Fibroblast of villous mesenchyme (primary cell): Measurements from ENCODE around the gene RNF44. TPM values are rescaled to one million over a fixed set of nuclear protein-coding genes. Genes with fewer than 3 reads are reported as not detected.

Experiments used
- DNase-seq: peaks from one replicate; pipeline ENCODE4 v3.0.0-alpha.2; 2010; ENCODE audit warnings: low read depth
- H3K4me3 ChIP-seq: 2 replicates; pipeline ENCODE4 v1.5.1; 2011; ENCODE audit warnings: low read depth, mild to moderate bottlenecking, low read length
- total RNA-seq: library from RNA; depleted of rRNA; stranded (reverse); fragments of >200 nt; gene quantifications from 2 replicates; pipeline ENCODE4 v1.2.3, GENCODE V29; 2012
- TF ChIP-seq, protein P1 (sequence below): IDR thresholded peaks from 2 replicates; pipeline ENCODE4 v1.5.1; 2012; ENCODE audit warnings: low read depth, mild to moderate bottlenecking, low read length; ENCODE audit not compliant: insufficient read depth

RNF44 gene
- total RNA-seq, 1 donor = 4.3 TPM

- H3K4me3 ChIP-seq = no peak overlapping the region
- no peak for DNase-seq
- TF ChIP-seq, protein P1, sequence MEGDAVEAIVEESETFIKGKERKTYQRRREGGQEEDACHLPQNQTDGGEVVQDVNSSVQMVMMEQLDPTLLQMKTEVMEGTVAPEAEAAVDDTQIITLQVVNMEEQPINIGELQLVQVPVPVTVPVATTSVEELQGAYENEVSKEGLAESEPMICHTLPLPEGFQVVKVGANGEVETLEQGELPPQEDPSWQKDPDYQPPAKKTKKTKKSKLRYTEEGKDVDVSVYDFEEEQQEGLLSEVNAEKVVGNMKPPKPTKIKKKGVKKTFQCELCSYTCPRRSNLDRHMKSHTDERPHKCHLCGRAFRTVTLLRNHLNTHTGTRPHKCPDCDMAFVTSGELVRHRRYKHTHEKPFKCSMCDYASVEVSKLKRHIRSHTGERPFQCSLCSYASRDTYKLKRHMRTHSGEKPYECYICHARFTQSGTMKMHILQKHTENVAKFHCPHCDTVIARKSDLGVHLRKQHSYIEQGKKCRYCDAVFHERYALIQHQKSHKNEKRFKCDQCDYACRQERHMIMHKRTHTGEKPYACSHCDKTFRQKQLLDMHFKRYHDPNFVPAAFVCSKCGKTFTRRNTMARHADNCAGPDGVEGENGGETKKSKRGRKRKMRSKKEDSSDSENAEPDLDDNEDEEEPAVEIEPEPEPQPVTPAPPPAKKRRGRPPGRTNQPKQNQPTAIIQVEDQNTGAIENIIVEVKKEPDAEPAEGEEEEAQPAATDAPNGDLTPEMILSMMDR = no peak
Measured at GRCh38 chr5:176565760-176566288, 28.6 kb upstream of the RNF44 start.

GRCh38 chr5:176564002-176564401, 26.8 kb upstream of the RNF44 start:
- TF ChIP-seq, protein P1 = no peak
- no peak for DNase-seq
- no peak overlapping the region for H3K4me3 ChIP-seq

DNA sequence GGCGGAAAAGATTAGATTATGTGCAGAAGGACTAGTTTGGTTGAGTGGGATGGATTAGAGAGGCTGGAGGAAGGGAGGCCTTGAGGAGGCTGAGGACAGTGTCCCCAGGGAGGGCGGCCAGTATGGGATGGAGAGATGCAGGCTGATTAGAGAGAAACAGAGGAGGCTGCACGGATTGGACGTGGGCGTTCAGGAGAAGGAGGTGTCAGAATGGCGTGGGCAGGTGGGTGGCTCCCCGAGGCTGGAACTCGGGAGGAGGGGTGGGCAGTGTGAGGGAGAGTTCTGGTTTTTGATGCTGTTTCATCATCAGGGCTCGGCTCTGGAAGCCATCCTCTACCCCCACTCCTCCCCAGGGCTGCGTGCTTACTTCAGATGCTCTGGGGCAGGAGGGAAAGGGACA, 25.0 kb upstream of the RNF44 start:
- TF ChIP-seq, protein P1 = no peak
- no peak for DNase-seq
- H3K4me3 ChIP-seq = no peak overlapping the region

DNA sequence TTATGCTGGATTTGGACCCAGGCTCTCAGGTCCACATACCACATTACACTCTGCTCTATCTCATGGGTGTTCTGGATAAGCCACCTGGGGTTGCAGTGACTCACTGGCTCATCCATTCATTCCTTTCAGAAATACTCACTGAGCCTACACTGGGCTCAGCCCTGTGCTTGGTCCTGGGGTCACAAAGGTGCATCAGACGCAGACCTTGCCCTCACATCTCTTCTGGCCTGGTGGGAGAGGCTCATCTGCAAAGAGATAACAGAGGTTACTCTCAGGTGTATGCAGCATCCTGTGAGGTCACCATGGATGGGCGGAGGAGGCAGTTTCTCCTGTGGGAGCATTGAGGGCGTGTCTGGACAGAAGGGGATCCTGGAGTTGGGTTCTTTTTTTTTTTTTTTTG, 24.1 kb upstream of the RNF44 start:
- no peak overlapping the region for H3K4me3 ChIP-seq
- TF ChIP-seq, protein P1 = no peak
- DNase-seq = no peak

DNA sequence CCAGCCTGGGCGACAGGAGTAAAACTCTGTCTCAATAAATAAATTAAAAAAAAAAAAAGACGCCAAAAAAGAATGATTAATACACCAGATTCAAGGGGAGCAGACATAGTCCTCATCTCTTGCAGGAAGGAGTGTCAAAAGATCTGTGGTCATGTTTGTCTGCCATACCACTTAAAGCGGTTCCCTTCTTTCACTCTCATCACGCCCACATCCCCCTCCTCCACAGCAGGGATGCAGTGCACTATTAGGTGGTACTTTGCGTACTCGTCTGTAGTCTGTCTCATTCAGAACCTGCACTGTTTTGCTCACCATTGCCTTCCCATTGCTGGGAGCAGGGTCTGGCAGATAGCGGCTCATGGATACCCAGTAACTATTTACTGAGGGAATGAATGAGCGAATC, 23.2 kb upstream of the RNF44 start:
- DNase-seq = no peak
- no peak overlapping the region for H3K4me3 ChIP-seq
- TF ChIP-seq, protein P1 = no peak

- TF ChIP-seq, protein P1 = no peak
- DNase-seq = peak; percentile 16
- no peak overlapping the region for H3K4me3 ChIP-seq
Measured at GRCh38 chr5:176559683-176560082, 22.5 kb upstream of the RNF44 start.

GRCh38 chr5:176557846-176558245, 20.6 kb upstream of the RNF44 start:
- no peak overlapping the region for H3K4me3 ChIP-seq
- DNase-seq = no peak
- TF ChIP-seq, protein P1 = no peak
